T-helper 22 cell (primary cell): ENCODE data around the gene NIPAL3.
"Not testable (repeated sequence)": the region's sequence is repeated elsewhere in the genome, so short reads cannot be mapped to it uniquely, and the experiment has no call there.

ENCODE experiments used
- DNase-seq: peaks from one replicate; pipeline ENCODE4 v3.0.0-alpha.2; 2020; ENCODE audit warnings: low read depth

The NIPAL3 gene

GRCh38 chr1:24459551-24460266 is 44.1 kb downstream of the NIPAL3 start:
- DNase-seq: no peak

- DNase-seq: not testable (repeated sequence)
These were observed 46.5 kb downstream of the NIPAL3 start for GRCh38 chr1:24462128-24462527.

- no peak for DNase-seq
These were observed 48.5 kb downstream of the NIPAL3 start for GRCh38 chr1:24463776-24464735.

GRCh38 chr1:24465099-24465498 is 49.5 kb downstream of the NIPAL3 start:
- DNase-seq: no peak

GRCh38 chr1:24465638-24466037 is 50.0 kb downstream of the NIPAL3 start:
- no peak for DNase-seq

GRCh38 chr1:24468685-24469316 is 53.2 kb downstream of the NIPAL3 start:
- no peak for DNase-seq

GRCh38 chr1:24470592-24470991 is 55.0 kb downstream of the NIPAL3 start:
- DNase-seq: no peak

- no peak for DNase-seq
These were observed 57.1 kb downstream of the NIPAL3 start for GRCh38 chr1:24472527-24473251.

- DNase-seq: no peak
These were observed 58.6 kb downstream of the NIPAL3 start for GRCh38 chr1:24474193-24474592.

GRCh38 chr1:24475700-24476099 is 60.1 kb downstream of the NIPAL3 start:
- DNase-seq: no peak

GRCh38 chr1:24476571-24476970 is 61.0 kb downstream of the NIPAL3 start:
- no peak for DNase-seq

GRCh38 chr1:24477309-24477708 is 61.7 kb downstream of the NIPAL3 start:
- no peak for DNase-seq

GRCh38 chr1:24481101-24481500 is 65.5 kb downstream of the NIPAL3 start:
- DNase-seq: peak; percentile 46

GRCh38 chr1:24481843-24482610 is 66.4 kb downstream of the NIPAL3 start:
- peak; percentile 43 for DNase-seq

- DNase-seq: no peak
These were observed 67.8 kb downstream of the NIPAL3 start for GRCh38 chr1:24483441-24483840.

- no peak for DNase-seq
These were observed 68.6 kb downstream of the NIPAL3 start for GRCh38 chr1:24484199-24484598.

- peak; percentile 46 for DNase-seq
These were observed 70.9 kb downstream of the NIPAL3 start for GRCh38 chr1:24486331-24487065.

GRCh38 chr1:24487455-24487854 is 71.9 kb downstream of the NIPAL3 start:
- no peak for DNase-seq

- DNase-seq: peak; percentile 40
These were observed 72.6 kb downstream of the NIPAL3 start for GRCh38 chr1:24488159-24488558.

GRCh38 chr1:24489674-24490073 is 74.1 kb downstream of the NIPAL3 start:
- DNase-seq: no peak
